Sigmoid colon (tissue), 7 donors: ENCODE data around the gene TLCD1. TPM values are rescaled to one million over a fixed set of nuclear protein-coding genes. Genes with fewer than 3 reads are reported as not detected.
"Not testable (repeated sequence)": the region's sequence is repeated elsewhere in the genome, so short reads cannot be mapped to it uniquely, and the experiment has no call there.

Experiments
- DNase-seq: peaks from one replicate; pipeline ENCODE4 v3.0.0-alpha.2; 2019
- H3K27ac ChIP-seq, 4 donors: fragments of 200-600 bp; sonication (generic); one replicate each; pipeline ENCODE4 v1.5.1; 2016 to 2019; ENCODE audit warnings: mild to moderate bottlenecking in 1 of 4
- H3K27me3 ChIP-seq, 3 donors: fragments of 200-600 bp; sonication (generic); one replicate each; pipeline ENCODE4 v1.5.1; 2019; ENCODE audit warnings: mild to moderate bottlenecking in 1 of 3
- H3K36me3 ChIP-seq, 4 donors: fragments of 200-600 bp; sonication (generic); one replicate each; pipeline ENCODE4 v1.5.1; 2016 to 2019
- H3K4me1 ChIP-seq, 4 donors: fragments of 200-600 bp; sonication (generic); one replicate each; pipeline ENCODE4 v1.5.1; 2017 to 2019
- H3K4me3 ChIP-seq, 4 donors: fragments of 200-600 bp; sonication (generic); one replicate each; pipeline ENCODE4 v1.5.1; 2017 to 2019; ENCODE audit warnings: mild to moderate bottlenecking in 2 of 4, moderate library complexity in 1 of 4
- H3K9me3 ChIP-seq, 4 donors: fragments of 200-600 bp in 3 of 4; sonication (generic) in 3 of 4; one replicate each; pipeline versions ENCODE4 v1.5.1 to v1.6.1; 2013 to 2019
- CTCF ChIP-seq, 4 experiments: fragments of 450-650 bp in 3 of 4; fragments of 200-600 bp in 1 of 4; IDR thresholded peaks; one replicate each; pipeline ENCODE4 v1.5.1; 2016 to 2019; ENCODE audit warnings: antibody characterized with exemption in 4 of 4, mild to moderate bottlenecking in 3 of 4, moderate library complexity in 2 of 4
- EP300 ChIP-seq, 4 donors: sonication (generic); formaldehyde crosslinking; IDR thresholded peaks; one replicate each; pipeline ENCODE4 v1.6.1; 2017; ENCODE audit warnings: antibody characterized with exemption in 4 of 4
- POLR2A ChIP-seq, 2 donors: fragments of 450-650 bp; IDR thresholded peaks; one replicate each; pipeline ENCODE4 v1.6.1; 2016; ENCODE audit warnings: antibody characterized with exemption in 2 of 2, mild to moderate bottlenecking in 2 of 2, moderate library complexity in 2 of 2
- POLR2AphosphoS5 ChIP-seq, 4 donors: sonication (generic); formaldehyde crosslinking; IDR thresholded peaks; one replicate each; pipeline ENCODE4 v1.6.1; 2017; ENCODE audit warnings: antibody characterized with exemption in 4 of 4
- WGBS, 2 donors: extraction: QIAGEN DNeasy Blood & Tissue Kit; methylation state at CpG; one replicate each; pipeline ENCODE4 v1.1.7; 2013; 5-methylcytosine and 5-hydroxymethylcytosine counted together
- intact Hi-C: fragments of 100-400 bp; cut with DNase I; formaldehyde crosslinking; loops from one replicate; pipeline ENCODE4 v1.15.1; 2023
- polyA plus RNA-seq, 3 donors: library from polyadenylated mRNA; stranded (reverse); fragments of 200-250 nt; gene quantifications; one replicate each; pipeline ENCODE4 v1.2.3, GENCODE V29; 2013
- total RNA-seq, 4 donors: library from RNA; depleted of rRNA; stranded (reverse); fragments of >200 nt; gene quantifications; one replicate each; pipeline ENCODE4 v1.1.0, GENCODE V29; 2016
- donor health status: healthy with polysubstance abuse.
- donor health status: Bipolar disorder and iron deficiency.
- donor health status: healthy.

The TLCD1 gene
- total and polyA plus RNA-seq, 7 donors, result 0.66 to 14.2 (median 2.1) TPM; not detected in 2

- Histone ChIP-seq H3K27ac (no peak overlapping the region), H3K36me3 (no peaks in the 10 kb centered on the region), H3K4me1 (peaks cover 0 to 12% (median 9%) of the 10 kb centered on the region in 4 donors), H3K27me3 (no peaks in the 10 kb centered on the region), H3K9me3 (no peaks in the 10 kb centered on the region), H3K4me3 (no peak overlapping the region)
- intact Hi-C loops, result no loop called here
- no peak for DNase-seq
- TF ChIP-seq CTCF (IDR thresholded peaks at IDR 0.05), result no peak
- no peak for TF ChIP-seq POLR2A (IDR thresholded peaks at IDR 0.05)
- no peak for TF ChIP-seq POLR2AphosphoS5 (IDR thresholded peaks at IDR 0.05)
- no peak for TF ChIP-seq EP300 (IDR thresholded peaks at IDR 0.05)
- WGBS, 2 donors, result 69 to 91% methylated on average over 10 of the region's 10 CpGs
Measured at GRCh38 chr17:28738680-28739384, 12.8 kb upstream of the TLCD1 start.

- intact Hi-C loops, result no loop called here
- H3K27me3 ChIP-seq, result no peaks in the 10 kb centered on the region
- WGBS, 2 donors, result 72 to 73% methylated on average over 22 of the region's 22 CpGs
- peaks cover 0 to 5% (median 4%) of the 10 kb centered on the region in 4 donors for H3K4me1 ChIP-seq
- DNase-seq, result no peak
- no peak overlapping the region for H3K4me3 ChIP-seq
- H3K36me3 ChIP-seq, result no peaks in the 10 kb centered on the region
- no peaks in the 10 kb centered on the region for H3K9me3 ChIP-seq
- no peak overlapping the region for H3K27ac ChIP-seq
- no peak for TF ChIP-seq EP300 (IDR thresholded peaks at IDR 0.05)
- no peak for TF ChIP-seq POLR2A (IDR thresholded peaks at IDR 0.05)
- TF ChIP-seq CTCF (IDR thresholded peaks at IDR 0.05), result no peak
- TF ChIP-seq POLR2AphosphoS5 (IDR thresholded peaks at IDR 0.05), result no peak
Measured at GRCh38 chr17:28737770-28738679, 12.0 kb upstream of the TLCD1 start.

- DNase-seq, result no peak
- H3K27ac ChIP-seq, result no peak overlapping the region
- no peaks in the 10 kb centered on the region for H3K4me1 ChIP-seq
- H3K27me3 ChIP-seq, result no peaks in the 10 kb centered on the region
- H3K9me3 ChIP-seq, result no peaks in the 10 kb centered on the region
- no peak overlapping the region for H3K4me3 ChIP-seq
- intact Hi-C loops, result no loop called here
- TF ChIP-seq POLR2AphosphoS5 (IDR thresholded peaks at IDR 0.05) (no peak), CTCF (IDR thresholded peaks at IDR 0.05) (no peak), EP300 (IDR thresholded peaks at IDR 0.05) (no peak), POLR2A (IDR thresholded peaks at IDR 0.05) (no peak)
- WGBS, 2 donors, result 96 to 98% methylated on average over 12 of the region's 12 CpGs
- H3K36me3 ChIP-seq, result no peaks in the 10 kb centered on the region
Measured at GRCh38 chr17:28737316-28737715, 11.3 kb upstream of the TLCD1 start.

- intact Hi-C loops, H3K27me3 ChIP-seq, H3K4me1 ChIP-seq, H3K36me3 ChIP-seq, H3K27ac ChIP-seq, H3K4me3 ChIP-seq, DNase-seq, H3K9me3 ChIP-seq: not testable (repeated sequence)
- 92 to 95% methylated on average over 5 of the region's 8 CpGs for WGBS, 2 donors
Measured at GRCh38 chr17:28735913-28736769, 10.1 kb upstream of the TLCD1 start.
